Measurements from ENCODE around the gene HECTD1. TPM values are rescaled to one million over a fixed set of nuclear protein-coding genes. Genes with fewer than 3 reads are reported as not detected.
A peak's percentile ranks its signal among the peaks of the same experiment; 100 is the strongest.
"Not testable (repeated sequence)": the region's sequence is repeated elsewhere in the genome, so short reads cannot be mapped to it uniquely, and the experiment has no call there.

Gene HECTD1
- total RNA-seq (100 to 1,000 TPM; 232 to 235 TPM), polyA plus RNA-seq (ENCODE audit: insufficient read depth, low read depth, low replicate concordance) (124 TPM)
- long read RNA-seq, donor 1, partial matches to known transcripts = 35 of 39 reads
- long read RNA-seq, donor 1, other reads (novel, unspliced or antisense) = 0 of 39 reads
- long read RNA-seq, donor 2, partial matches to known transcripts = 0 of 3 reads
- long read RNA-seq, donor 2, other reads (novel, unspliced or antisense) = 0 of 3 reads

GRCh38 chr14:31207755-31208545, at the start of gene HECTD1:
HECTD1 (minus strand) TSS chr14:31207793; CDS start chr14:31205936, 1,857 bp downstream.
- TF ChIP-seq CTCF (IDR thresholded peaks at IDR 0.05) (peak; percentile 73 to 82 (median 76)), POLR2A (IDR thresholded peaks at IDR 0.05) (no peak)
- no peaks in the 10 kb centered on the region for H3K36me3 ChIP-seq (ENCODE audit: low read depth, missing control alignments)
- peak; percentile 82 for DNase-seq
- H3K27ac ChIP-seq = peak within 1 kb of the TSS; percentile 98 to 99
- no peaks in the 10 kb centered on the region for H3K27me3 ChIP-seq
- H3K4me1 ChIP-seq = peaks cover 20% of the 10 kb centered on the region
- H3K4me3 ChIP-seq = peak within 1 kb of the TSS; percentile 90 to 98
- H3K9me3 ChIP-seq = no peaks in the 10 kb centered on the region
- 1% methylated on average over 27 to 65 of the region's 79 CpGs for WGBS, 2 donors
- intact Hi-C loops (cut with DNase I; ENCODE audit: low total_unique reads) = no loop called here

- no peak for TF ChIP-seq CTCF (IDR thresholded peaks at IDR 0.05)
- Histone ChIP-seq H3K36me3 (ENCODE audit: low read depth, missing control alignments) (no peaks in the 10 kb centered on the region), H3K27ac (no peak overlapping the region), H3K27me3 (no peaks in the 10 kb centered on the region), H3K4me3 (no peak overlapping the region), H3K4me1 (peaks cover 4% of the 10 kb centered on the region), H3K9me3 (no peaks in the 10 kb centered on the region)
- DNase-seq = no peak
- 89 to 96% methylated on average over 1 of the region's 1 CpG for WGBS, 2 donors
- intact Hi-C loops (cut with DNase I; ENCODE audit: low total_unique reads) = no loop called here
These were observed 49.6 kb upstream of the HECTD1 start for GRCh38 chr14:31257244-31257553.

- no peak for DNase-seq
- no peaks in the 10 kb centered on the region for H3K4me1 ChIP-seq
- intact Hi-C loops (cut with DNase I; ENCODE audit: low total_unique reads) = no loop called here
- H3K36me3 ChIP-seq (ENCODE audit: low read depth, missing control alignments) = no peaks in the 10 kb centered on the region
- no peak overlapping the region for H3K4me3 ChIP-seq
- 88% methylated on average over 5 of the region's 5 CpGs for WGBS, 2 donors
- TF ChIP-seq CTCF (IDR thresholded peaks at IDR 0.05) = no peak
- no peak for TF ChIP-seq POLR2A (IDR thresholded peaks at IDR 0.05)
- no peaks in the 10 kb centered on the region for H3K27me3 ChIP-seq
- H3K9me3 ChIP-seq = no peaks in the 10 kb centered on the region
- no peak overlapping the region for H3K27ac ChIP-seq
These were observed 49.1 kb upstream of the HECTD1 start for GRCh38 chr14:31256534-31257243.

- H3K27me3 ChIP-seq; intact Hi-C loops (cut with DNase I; ENCODE audit: low total_unique reads); H3K27ac ChIP-seq; H3K4me1 ChIP-seq; H3K9me3 ChIP-seq; H3K36me3 ChIP-seq (ENCODE audit: low read depth, missing control alignments); H3K4me3 ChIP-seq; DNase-seq: not testable (repeated sequence)
- 93 to 98% methylated on average over 4 of the region's 4 CpGs for WGBS, 2 donors
These were observed 48.3 kb upstream of the HECTD1 start for GRCh38 chr14:31255918-31256317.

- 88 to 94% methylated on average over 2 of the region's 2 CpGs for WGBS, 2 donors
- no peaks in the 10 kb centered on the region for H3K27me3 ChIP-seq
- H3K4me3 ChIP-seq = no peak overlapping the region
- H3K27ac ChIP-seq = no peak overlapping the region
- TF ChIP-seq POLR2A (IDR thresholded peaks at IDR 0.05) (no peak), CTCF (IDR thresholded peaks at IDR 0.05) (no peak)
- no peaks in the 10 kb centered on the region for H3K36me3 ChIP-seq (ENCODE audit: low read depth, missing control alignments)
- intact Hi-C loops (cut with DNase I; ENCODE audit: low total_unique reads) = no loop called here
- no peaks in the 10 kb centered on the region for H3K9me3 ChIP-seq
- no peak for DNase-seq
- no peaks in the 10 kb centered on the region for H3K4me1 ChIP-seq
These were observed 47.7 kb upstream of the HECTD1 start for GRCh38 chr14:31255286-31255685.

Data from testis (tissue), 5 donors.